Endothelial cell of umbilical vein (primary cell): Measurements from ENCODE around the gene HSPA5. TPM values are rescaled to one million over a fixed set of nuclear protein-coding genes. Genes with fewer than 3 reads are reported as not detected.

Source experiments
- BruUV-seq: library from RNA; stranded (reverse); fragments of 400-500 nt; replicated peaks from 2 replicates; lab custom pipeline; 2021; lab: Mats Ljungman, UMichigan
- CTCF ChIA-PET: fragments of 300-600, 350-600 bp; sonication (Branson Sonifier 250); formaldehyde crosslinking; loops from one replicate; lab custom pipeline; 2021; ENCODE audit warnings: antibody characterized with exemption, inconsistent platforms; lab: Charles Lee
- POLR2A ChIA-PET: fragments of 300-600, 350-600 bp; sonication (Branson Sonifier 250); formaldehyde crosslinking; loops from one replicate; lab custom pipeline; 2021; ENCODE audit warnings: antibody characterized with exemption, inconsistent platforms; lab: Charles Lee
- DNase-seq: peaks from one replicate; pipeline ENCODE4 v3.0.0-alpha.2; 2011; ENCODE audit warnings: low read depth, low spot score
- FAIRE-seq: peaks from 2 replicates; lab custom pipeline; 2011; peaks lifted over from hg19 to GRCh38; lab: Jason Lieb, UNC
- H2AFZ ChIP-seq: 2 replicates; pipeline ENCODE4 v1.6.0; 2012; ENCODE audit warnings: low read depth, low read length, control low read depth, inconsistent platforms
- H3K27ac ChIP-seq: 2 replicates; pipeline ENCODE4 v1.5.1; 2011; ENCODE audit warnings: low read depth, mild to moderate bottlenecking, control low read depth, low read length, moderate library complexity; ENCODE audit not compliant: insufficient read depth
- H3K27me3 ChIP-seq, 2 experiments: 2 replicates each; pipeline versions ENCODE4 v1.6.0 to v1.6.1; 2011; ENCODE audit warnings: low read length in 2 of 2, mixed read lengths in 1 of 2; ENCODE audit not compliant: control insufficient read depth in 2 of 2, insufficient read depth in 2 of 2
- H3K36me3 ChIP-seq, 2 experiments: 2 replicates in 1 of 2; 3 replicates in 1 of 2; pipeline ENCODE4 v1.5.1; 2011; ENCODE audit warnings: low read length in 2 of 2, mild to moderate bottlenecking in 1 of 2, moderate library complexity in 1 of 2; ENCODE audit not compliant: control insufficient read depth in 2 of 2, insufficient read depth in 2 of 2; ENCODE audit errors: extremely low read depth in 1 of 2
- H3K4me1 ChIP-seq: 3 replicates; pipeline ENCODE4 v1.5.1; 2011; ENCODE audit warnings: mild to moderate bottlenecking, low read length; ENCODE audit not compliant: control insufficient read depth, insufficient read depth; ENCODE audit errors: extremely low read depth
- H3K4me2 ChIP-seq: 2 replicates; pipeline ENCODE4 v1.6.1; 2011; ENCODE audit warnings: low read length, control low read depth, mixed read lengths; ENCODE audit not compliant: insufficient read depth
- H3K4me3 ChIP-seq, 3 experiments: fragments of 200-600 bp in 1 of 3; sonication (generic), shearing (Covaris generic) in 1 of 3; replicated peaks in 1 of 3; 2 replicates each; pipeline ENCODE4 v1.5.1; 2011 to 2016; ENCODE audit warnings: control low read depth in 3 of 3, low read length in 3 of 3, mild to moderate bottlenecking in 2 of 3, inconsistent platforms in 1 of 3, low read depth in 1 of 3, moderate library complexity in 1 of 3; ENCODE audit not compliant: insufficient read depth in 1 of 3
- H3K79me2 ChIP-seq: 2 replicates; pipeline ENCODE4 v1.6.0; 2012; ENCODE audit warnings: low read length, inconsistent platforms; ENCODE audit not compliant: control insufficient read depth, insufficient read depth
- H3K9ac ChIP-seq: replicated peaks from 2 replicates; pipeline ENCODE3; 2011; ENCODE audit warnings: low read length, control low read depth; ENCODE audit not compliant: insufficient read depth; ENCODE audit errors: extremely low read depth
- H3K9me1 ChIP-seq: replicated peaks from 3 replicates; pipeline ENCODE4 v1.6.0; 2011; ENCODE audit warnings: mild to moderate bottlenecking, low read length; ENCODE audit not compliant: control insufficient read depth, insufficient read depth; ENCODE audit errors: extremely low read depth
- H3K9me3 ChIP-seq: replicated peaks from 2 replicates; pipeline ENCODE4 v1.5.1; 2012; ENCODE audit warnings: low read length, inconsistent platforms; ENCODE audit not compliant: control insufficient read depth, insufficient read depth
- H4K20me1 ChIP-seq: replicated peaks from 2 replicates; pipeline ENCODE3; 2011; ENCODE audit warnings: mild to moderate bottlenecking, low read length; ENCODE audit not compliant: control insufficient read depth, insufficient read depth; ENCODE audit errors: extremely low read depth
- EZH2 ChIP-seq: IDR thresholded peaks from 2 replicates; pipeline ENCODE4 v1.6.1; 2012; ENCODE audit warnings: borderline replicate concordance, low read depth, mild to moderate bottlenecking, moderate library complexity, low read length, inconsistent platforms; ENCODE audit not compliant: severe bottlenecking
- FOS ChIP-seq: IDR thresholded peaks from 2 replicates; pipeline ENCODE4 v1.6.1; 2011; ENCODE audit warnings: mild to moderate bottlenecking, low read length, moderate library complexity, borderline replicate concordance; ENCODE audit not compliant: insufficient read depth
- GATA2 ChIP-seq: IDR thresholded peaks from 2 replicates; pipeline ENCODE4 v1.7.0; 2011; ENCODE audit warnings: low read depth, mild to moderate bottlenecking, moderate library complexity, mixed read lengths, low read length; ENCODE audit not compliant: insufficient read length, insufficient read depth
- JUN ChIP-seq: IDR thresholded peaks from 2 replicates; pipeline ENCODE4 v1.6.1; 2011; ENCODE audit warnings: borderline replicate concordance, low read depth; ENCODE audit not compliant: insufficient read length, insufficient read depth
- MAX ChIP-seq: IDR thresholded peaks from 2 replicates; pipeline ENCODE4 v1.6.1; 2011; ENCODE audit not compliant: insufficient read depth, insufficient read length
- MYC ChIP-seq: IDR thresholded peaks from one replicate; pipeline ENCODE4 v1.6.1; 2011; ENCODE audit warnings: mild to moderate bottlenecking, low read depth, low read length
- POLR2A ChIP-seq: IDR thresholded peaks from 2 replicates; pipeline ENCODE4 v1.6.1; 2012; ENCODE audit warnings: low read depth, mild to moderate bottlenecking, control low read depth, low read length
- POLR2AphosphoS5 ChIP-seq: IDR thresholded peaks from 2 replicates; pipeline ENCODE4 v1.6.1; 2012; ENCODE audit warnings: low read depth, mild to moderate bottlenecking, control low read depth, low read length, moderate library complexity; ENCODE audit not compliant: insufficient read depth
- dilution Hi-C: fragments of 300-500 bp; cut with MboI; formaldehyde crosslinking; loops from one replicate; pipeline ENCODE4 v1.15.0; 2019; ENCODE audit warnings: low sequenced_read_pairs; ENCODE audit not compliant: extremely low pct_ligation_motif_present
- intact Hi-C: fragments of 100-400 bp; cut with micrococcal nuclease; formaldehyde crosslinking; loops from one replicate; pipeline ENCODE4 v1.10.0; 2022
- polyA plus RNA-seq, 4 experiments: library from polyadenylated mRNA; depleted of rRNA in 3 of 4; stranded (reverse) in 3 of 4; unstranded in 1 of 4; fragments of >200 nt; gene quantifications; 2 replicates each; pipeline versions ENCODE4 v1.2.1 to v1.2.3, GENCODE V29; 2011 to 2012; ENCODE audit warnings: missing spikeins in 1 of 4
- total RNA-seq: library from RNA; stranded (reverse); gene quantifications from 2 replicates; pipeline ENCODE4 v1.2.3, GENCODE V29; 2021

HSPA5 gene
- total and polyA plus RNA-seq, 2 donors (not counting 3 experiments of a cell fraction or from before 2014, with no cell fraction given): 247 to 538 TPM

GRCh38 chr9:125272697-125273096 lies 31.6 kb upstream of the HSPA5 start:
- DNase-seq: no peak
- Histone ChIP-seq H3K4me1 (no peaks in the 10 kb centered on the region), H4K20me1 (no peaks in the 10 kb centered on the region), H2AFZ (no peak overlapping the region), H3K9me3 (no peaks in the 10 kb centered on the region), H3K4me3 (no peak overlapping the region), H3K4me2 (no peak overlapping the region), H3K36me3 (no peaks in the 10 kb centered on the region), H3K9ac (no peak overlapping the region), H3K27ac (no peak overlapping the region), H3K9me1 (no peaks in the 10 kb centered on the region), H3K27me3 (no peaks in the 10 kb centered on the region), H3K79me2 (peaks cover 60% of the 10 kb centered on the region)
- dilution Hi-C loops: no loop called here
- POLR2A ChIA-PET: no interaction called here
- intact Hi-C loops: no loop called here
- CTCF ChIA-PET: interaction anchor here (1.2 to 1.8 kb wide), 2 partner anchors 17 to 89 kb away, joined by 3 to 6 read pairs; no protein-coding TSS in a partner anchor
- BruUV-seq: no TSS peak
- TF ChIP-seq POLR2A (no peak), FOS (no peak), MAX (no peak), GATA2 (no peak)
- FAIRE-seq: no peak

DNA sequence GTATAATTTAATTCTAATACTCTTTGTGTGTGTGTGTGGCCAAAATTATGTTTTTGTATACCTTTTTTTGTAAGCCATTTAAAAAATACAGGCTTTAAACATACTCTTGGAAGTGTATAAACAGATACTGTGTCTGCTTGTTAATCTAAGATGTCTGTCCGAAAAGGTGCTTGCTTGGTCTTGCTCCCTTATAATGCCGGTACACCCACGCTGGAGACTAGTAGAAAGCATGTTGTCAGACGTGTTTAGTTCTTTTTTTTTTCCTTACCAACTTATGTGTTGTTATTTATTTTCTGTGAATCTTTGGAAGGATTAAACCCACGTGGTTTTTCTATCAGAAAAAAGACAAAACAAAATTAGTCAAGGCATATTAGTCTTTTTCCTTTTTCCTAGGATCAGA lies 29.9 kb upstream of the HSPA5 start:
- no TSS peak for BruUV-seq
- Histone ChIP-seq H4K20me1 (no peaks in the 10 kb centered on the region), H3K79me2 (peaks cover 57% of the 10 kb centered on the region), H3K4me3 (no peak overlapping the region), H2AFZ (no peak overlapping the region), H3K36me3 (peaks cover 0 to 2% of the 10 kb centered on the region in 2 experiments), H3K27ac (no peak overlapping the region), H3K4me1 (no peaks in the 10 kb centered on the region), H3K9ac (no peak overlapping the region), H3K9me3 (no peaks in the 10 kb centered on the region), H3K9me1 (no peaks in the 10 kb centered on the region), H3K4me2 (no peak overlapping the region), H3K27me3 (no peaks in the 10 kb centered on the region)
- DNase-seq (no peak), FAIRE-seq (no peak)
- dilution Hi-C loops (no loop called here), intact Hi-C loops (no loop called here)
- ChIA-PET POLR2A (no interaction called here), CTCF (no interaction called here)
- TF ChIP-seq JUN (no peak), EZH2 (no peak), GATA2 (no peak), POLR2AphosphoS5 (no peak), MYC (no peak), POLR2A (no peak)
